HEK293T (cell line): Measurements from ENCODE around the gene CIB2.

ENCODE experiments used
- ARNT ChIP-seq: fragments of 450-650 bp; IDR thresholded peaks from 2 replicates; pipeline ENCODE4 v1.6.1; 2017; ENCODE audit warnings: mild to moderate bottlenecking
- ELF4 ChIP-seq: fragments of 450-650 bp; IDR thresholded peaks from 2 replicates; pipeline ENCODE4 v1.6.1; 2017; ENCODE audit warnings: antibody characterized with exemption
- FOXA1 ChIP-seq: fragments of 450-650 bp; IDR thresholded peaks from 2 replicates; pipeline ENCODE4 v1.6.1; 2016; ENCODE audit warnings: mild to moderate bottlenecking
- FOXK2 ChIP-seq: fragments of 450-650 bp; IDR thresholded peaks from 2 replicates; pipeline ENCODE4 v1.6.1; 2016; ENCODE audit warnings: mild to moderate bottlenecking
- FOXM1 ChIP-seq: fragments of 450-650 bp; IDR thresholded peaks from 2 replicates; pipeline ENCODE4 v1.6.1; 2017; ENCODE audit warnings: mild to moderate bottlenecking, borderline replicate concordance
- HDGF ChIP-seq: fragments of 450-650 bp; IDR thresholded peaks from 2 replicates; pipeline ENCODE4 v1.6.1; 2017; ENCODE audit warnings: antibody characterized with exemption, borderline replicate concordance
- SP1 ChIP-seq: fragments of 450-650 bp; IDR thresholded peaks from 2 replicates; pipeline ENCODE4 v1.6.1; 2017
- SUZ12 ChIP-seq: fragments of 450-650 bp; IDR thresholded peaks from 2 replicates; pipeline ENCODE4 v1.6.1; 2016; ENCODE audit warnings: mild to moderate bottlenecking
- TARDBP ChIP-seq: fragments of 450-650 bp; IDR thresholded peaks from 2 replicates; pipeline ENCODE4 v1.6.1; 2016
- TF ChIP-seq, protein P1 (sequence below): fragments of 450-650 bp; IDR thresholded peaks from 2 replicates; pipeline ENCODE4 v1.6.1; 2016

DNA sequence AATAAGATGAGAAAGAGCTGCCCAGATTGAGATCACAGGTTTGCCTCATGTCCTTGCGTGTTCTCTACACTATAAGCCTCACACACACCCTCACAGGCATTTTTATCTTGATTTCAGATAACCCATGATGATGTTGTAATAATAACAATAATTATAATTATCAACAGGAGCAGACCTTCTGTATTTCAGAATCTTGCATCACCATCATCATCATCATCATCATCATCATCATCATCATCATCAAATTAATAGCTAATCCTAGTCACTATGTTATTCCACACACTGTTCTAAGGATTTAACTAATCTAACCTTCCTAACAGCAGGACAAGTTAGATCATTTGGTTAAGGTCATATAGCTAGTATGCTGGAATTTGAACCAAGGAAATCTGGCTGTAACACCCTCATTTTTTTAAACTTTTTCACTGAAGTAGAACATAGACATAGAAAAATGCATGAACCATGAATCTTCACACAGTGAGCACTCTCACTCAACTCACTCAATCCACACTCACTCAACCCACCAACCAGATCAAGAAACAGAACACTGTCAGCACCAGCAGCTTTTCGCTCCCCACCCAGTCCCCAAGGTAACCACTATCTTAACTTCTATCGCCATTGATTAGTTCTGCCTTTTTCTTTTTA lies 40.7 kb downstream of the CIB2 start:
- no peak for TF ChIP-seq FOXM1
- TF ChIP-seq SUZ12, result no peak
- no peak for TF ChIP-seq TARDBP
- no peak for TF ChIP-seq FOXK2
- TF ChIP-seq SP1, result no peak
- no peak for TF ChIP-seq HDGF
- TF ChIP-seq FOXA1, result no peak
- no peak for TF ChIP-seq ELF4
- TF ChIP-seq, protein P1, sequence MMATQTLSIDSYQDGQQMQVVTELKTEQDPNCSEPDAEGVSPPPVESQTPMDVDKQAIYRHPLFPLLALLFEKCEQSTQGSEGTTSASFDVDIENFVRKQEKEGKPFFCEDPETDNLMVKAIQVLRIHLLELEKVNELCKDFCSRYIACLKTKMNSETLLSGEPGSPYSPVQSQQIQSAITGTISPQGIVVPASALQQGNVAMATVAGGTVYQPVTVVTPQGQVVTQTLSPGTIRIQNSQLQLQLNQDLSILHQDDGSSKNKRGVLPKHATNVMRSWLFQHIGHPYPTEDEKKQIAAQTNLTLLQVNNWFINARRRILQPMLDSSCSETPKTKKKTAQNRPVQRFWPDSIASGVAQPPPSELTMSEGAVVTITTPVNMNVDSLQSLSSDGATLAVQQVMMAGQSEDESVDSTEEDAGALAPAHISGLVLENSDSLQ, result no peak
- no peak for TF ChIP-seq ARNT
